ENCODE measurements around the gene ARFGAP2.

DNA sequence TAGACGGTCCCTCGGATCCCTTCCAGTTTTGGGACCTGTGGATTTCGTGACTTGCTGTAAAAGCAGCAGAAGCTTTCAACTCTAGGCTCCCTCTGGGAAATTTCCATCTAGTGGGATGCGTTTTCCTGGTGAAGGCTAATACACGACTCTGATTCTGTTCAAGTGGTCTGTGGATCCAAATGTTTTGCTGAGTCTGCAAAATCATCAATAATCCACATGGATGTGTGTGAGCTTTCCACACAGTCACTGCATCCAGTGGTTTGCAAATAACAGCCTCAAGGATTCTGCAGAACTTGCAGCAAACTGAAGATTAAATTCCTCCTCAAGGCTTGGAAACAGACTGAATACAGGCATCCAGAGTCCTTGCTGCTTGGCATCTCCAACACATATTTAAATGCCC is 25.9 kb upstream of the ARFGAP2 start:
- no peak for TF ChIP-seq POLR2A (IDR thresholded peaks at IDR 0.05)
- TF ChIP-seq, protein P1, sequence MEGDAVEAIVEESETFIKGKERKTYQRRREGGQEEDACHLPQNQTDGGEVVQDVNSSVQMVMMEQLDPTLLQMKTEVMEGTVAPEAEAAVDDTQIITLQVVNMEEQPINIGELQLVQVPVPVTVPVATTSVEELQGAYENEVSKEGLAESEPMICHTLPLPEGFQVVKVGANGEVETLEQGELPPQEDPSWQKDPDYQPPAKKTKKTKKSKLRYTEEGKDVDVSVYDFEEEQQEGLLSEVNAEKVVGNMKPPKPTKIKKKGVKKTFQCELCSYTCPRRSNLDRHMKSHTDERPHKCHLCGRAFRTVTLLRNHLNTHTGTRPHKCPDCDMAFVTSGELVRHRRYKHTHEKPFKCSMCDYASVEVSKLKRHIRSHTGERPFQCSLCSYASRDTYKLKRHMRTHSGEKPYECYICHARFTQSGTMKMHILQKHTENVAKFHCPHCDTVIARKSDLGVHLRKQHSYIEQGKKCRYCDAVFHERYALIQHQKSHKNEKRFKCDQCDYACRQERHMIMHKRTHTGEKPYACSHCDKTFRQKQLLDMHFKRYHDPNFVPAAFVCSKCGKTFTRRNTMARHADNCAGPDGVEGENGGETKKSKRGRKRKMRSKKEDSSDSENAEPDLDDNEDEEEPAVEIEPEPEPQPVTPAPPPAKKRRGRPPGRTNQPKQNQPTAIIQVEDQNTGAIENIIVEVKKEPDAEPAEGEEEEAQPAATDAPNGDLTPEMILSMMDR (IDR thresholded peaks at IDR 0.05), result no peak

Measured in adrenal gland (tissue), 5 donors.